Activated CD8-positive, alpha-beta memory T cell treated with anti-CD3 and anti-CD28 coated beads, Interleukin-2, amount 10 ng/mL, durations not matched to agents 7 days and 5 days (primary cell): ENCODE results near the gene SH2D5. TPM values are rescaled to one million over a fixed set of nuclear protein-coding genes. Genes with fewer than 3 reads are reported as not detected.

Experiments
- ATAC-seq: fragments of 150-1000 bp; cut with Tn5 transposase; one replicate; pipeline ENCODE4 v1.10.0; 2021; ENCODE audit warnings: moderate library complexity
- CTCF ChIA-PET: fragments of 350-600 bp; sonication (Branson Sonifier 250); formaldehyde crosslinking; loops from one replicate; lab custom pipeline; 2021; ENCODE audit warnings: antibody characterized with exemption; lab: Charles Lee
- DNase-seq: peaks from one replicate; pipeline ENCODE4 v3.0.0-alpha.2; 2020
- H3K27ac Mint-ChIP-seq: one replicate; pipeline ENCODE4 v1.8.0; 2021; ENCODE audit warnings: mild to moderate bottlenecking, mixed read lengths
- H3K27me3 Mint-ChIP-seq: one replicate; pipeline ENCODE4 v1.8.0; 2021; ENCODE audit warnings: mixed read lengths
- H3K36me3 Mint-ChIP-seq: one replicate; pipeline ENCODE4 v1.8.0; 2021; ENCODE audit warnings: mild to moderate bottlenecking, mixed read lengths
- H3K4me1 Mint-ChIP-seq: one replicate; pipeline ENCODE4 v1.8.0; 2021; ENCODE audit warnings: mixed read lengths
- H3K4me3 Mint-ChIP-seq: one replicate; pipeline ENCODE4 v1.8.0; 2021; ENCODE audit warnings: mild to moderate bottlenecking, moderate library complexity, mixed read lengths
- H3K9me3 Mint-ChIP-seq: one replicate; pipeline ENCODE4 v1.8.0; 2022; ENCODE audit warnings: low read depth, mixed read lengths
- total RNA-seq, 2 experiments: library from RNA; stranded (reverse); gene quantifications; one replicate each; pipeline ENCODE4 v1.2.3, GENCODE V29; 2021

Gene SH2D5
- total RNA-seq, 2 experiments from 2014 or later: not detected

- CTCF ChIA-PET: interaction anchor here (0.7 to 1.7 kb wide), 3 partner anchors 14 to 19 kb away, joined by 4 to 6 read pairs (median 5); no protein-coding TSS in a partner anchor
- ATAC-seq (no peak), DNase-seq (no peak)
- Mint-ChIP-seq H3K4me1 (peaks cover 11% of the 10 kb centered on the region), H3K27me3 (peaks cover 49% of the 10 kb centered on the region), H3K36me3 (no peaks in the 10 kb centered on the region), H3K27ac (no peak overlapping the region), H3K4me3 (no peak overlapping the region), H3K9me3 (no peaks in the 10 kb centered on the region)
Measured at GRCh38 chr1:20716232-20716631, 16.3 kb downstream of the SH2D5 start.

- Mint-ChIP-seq H3K27ac (no peak overlapping the region), H3K9me3 (no peaks in the 10 kb centered on the region), H3K4me3 (no peak overlapping the region), H3K27me3 (peaks cover 46% of the 10 kb centered on the region), H3K36me3 (no peaks in the 10 kb centered on the region), H3K4me1 (peaks cover 11% of the 10 kb centered on the region)
- DNase-seq: no peak
- ATAC-seq: no peak
- CTCF ChIA-PET: interaction anchor here (0.7 to 1.7 kb wide), 5 partner anchors 13 to 480 kb away, joined by 4 to 8 read pairs (median 5); no protein-coding TSS in a partner anchor
Measured at GRCh38 chr1:20715406-20715805, 17.1 kb downstream of the SH2D5 start.

- H3K27ac Mint-ChIP-seq: no peak overlapping the region
- no peak overlapping the region for H3K4me3 Mint-ChIP-seq
- peaks cover 29% of the 10 kb centered on the region for H3K27me3 Mint-ChIP-seq
- H3K36me3 Mint-ChIP-seq: no peaks in the 10 kb centered on the region
- H3K4me1 Mint-ChIP-seq: peaks cover 9% of the 10 kb centered on the region
- DNase-seq (no peak), ATAC-seq (no peak)
- CTCF ChIA-PET: interaction anchor here (0.9 kb wide), 1 partner anchor 17 kb away, joined by 3 read pairs; no protein-coding TSS in a partner anchor
- H3K9me3 Mint-ChIP-seq: no peaks in the 10 kb centered on the region
Measured at GRCh38 chr1:20713440-20713839, 19.1 kb downstream of the SH2D5 start.

- CTCF ChIA-PET: no interaction called here
- Mint-ChIP-seq H3K27ac (no peak overlapping the region), H3K4me3 (no peak overlapping the region), H3K36me3 (no peaks in the 10 kb centered on the region), H3K27me3 (peaks cover 22% of the 10 kb centered on the region), H3K4me1 (peaks cover 9% of the 10 kb centered on the region), H3K9me3 (no peaks in the 10 kb centered on the region)
- no peak for ATAC-seq
- no peak for DNase-seq
Measured at GRCh38 chr1:20712215-20712577, 20.3 kb downstream of the SH2D5 start.

- H3K4me3 Mint-ChIP-seq: no peak overlapping the region
- no peak overlapping the region for H3K27ac Mint-ChIP-seq
- H3K9me3 Mint-ChIP-seq: no peaks in the 10 kb centered on the region
- CTCF ChIA-PET: no interaction called here
- H3K27me3 Mint-ChIP-seq: peaks cover 17% of the 10 kb centered on the region
- DNase-seq: no peak
- no peaks in the 10 kb centered on the region for H3K36me3 Mint-ChIP-seq
- H3K4me1 Mint-ChIP-seq: peaks cover 4% of the 10 kb centered on the region
- ATAC-seq: no peak
Measured at GRCh38 chr1:20711285-20712214, 21.0 kb downstream of the SH2D5 start.

- no peak for DNase-seq
- Mint-ChIP-seq H3K27me3 (peaks cover 8% of the 10 kb centered on the region), H3K4me1 (no peaks in the 10 kb centered on the region), H3K27ac (no peak overlapping the region), H3K4me3 (no peak overlapping the region), H3K9me3 (no peaks in the 10 kb centered on the region), H3K36me3 (no peaks in the 10 kb centered on the region)
- ATAC-seq: no peak
- CTCF ChIA-PET: interaction anchor here (1.0 kb wide), 1 partner anchor 9 kb away, joined by 3 read pairs; no protein-coding TSS in a partner anchor
Measured at GRCh38 chr1:20710469-20711284, 21.8 kb downstream of the SH2D5 start.

- H3K4me1 Mint-ChIP-seq: no peaks in the 10 kb centered on the region
- CTCF ChIA-PET: interaction anchor here (1.0 kb wide), 1 partner anchor 8 kb away, joined by 3 read pairs; no protein-coding TSS in a partner anchor
- H3K27ac Mint-ChIP-seq: no peak overlapping the region
- H3K36me3 Mint-ChIP-seq: no peaks in the 10 kb centered on the region
- H3K9me3 Mint-ChIP-seq: no peaks in the 10 kb centered on the region
- DNase-seq (no peak), ATAC-seq (no peak)
- peaks cover under 1% of the 10 kb centered on the region for H3K27me3 Mint-ChIP-seq
- no peak overlapping the region for H3K4me3 Mint-ChIP-seq
Measured at GRCh38 chr1:20709868-20710267, 22.6 kb downstream of the SH2D5 start.

- H3K4me3 Mint-ChIP-seq: no peak overlapping the region
- CTCF ChIA-PET: interaction anchor here (2.1 kb wide), 1 partner anchor 487 kb away, joined by 6 read pairs; no protein-coding TSS in a partner anchor
- H3K27ac Mint-ChIP-seq: no peak overlapping the region
- no peaks in the 10 kb centered on the region for H3K36me3 Mint-ChIP-seq
- H3K9me3 Mint-ChIP-seq: no peaks in the 10 kb centered on the region
- H3K27me3 Mint-ChIP-seq: no peaks in the 10 kb centered on the region
- no peaks in the 10 kb centered on the region for H3K4me1 Mint-ChIP-seq
- DNase-seq (no peak), ATAC-seq (no peak)
Measured at GRCh38 chr1:20708891-20709290, 23.6 kb downstream of the SH2D5 start.

- Mint-ChIP-seq H3K27ac (no peak overlapping the region), H3K9me3 (no peaks in the 10 kb centered on the region), H3K36me3 (no peaks in the 10 kb centered on the region), H3K4me3 (no peak overlapping the region), H3K4me1 (no peaks in the 10 kb centered on the region), H3K27me3 (no peaks in the 10 kb centered on the region)
- ATAC-seq: no peak
- no peak for DNase-seq
- CTCF ChIA-PET: interaction anchor here (0.8 to 2.9 kb wide), 3 partner anchors 12 to 487 kb away, joined by 3 to 18 read pairs (median 6); no protein-coding TSS in a partner anchor
Measured at GRCh38 chr1:20708057-20708456, 24.4 kb downstream of the SH2D5 start.

GRCh38 chr1:20706841-20707240 is 25.7 kb downstream of the SH2D5 start:
- Mint-ChIP-seq H3K27me3 (no peaks in the 10 kb centered on the region), H3K4me3 (no peak overlapping the region), H3K4me1 (no peaks in the 10 kb centered on the region), H3K9me3 (no peaks in the 10 kb centered on the region), H3K36me3 (no peaks in the 10 kb centered on the region), H3K27ac (no peak overlapping the region)
- CTCF ChIA-PET: interaction anchor here (0.5 to 2.9 kb wide), 3 partner anchors 10 to 489 kb away, joined by 3 to 18 read pairs (median 6); no protein-coding TSS in a partner anchor
- ATAC-seq (no peak), DNase-seq (no peak)

GRCh38 chr1:20705203-20705755 is 27.2 kb downstream of the SH2D5 start:
- H3K9me3 Mint-ChIP-seq: no peaks in the 10 kb centered on the region
- H3K4me3 Mint-ChIP-seq: no peak overlapping the region
- DNase-seq: no peak
- no peaks in the 10 kb centered on the region for H3K27me3 Mint-ChIP-seq
- no peak overlapping the region for H3K27ac Mint-ChIP-seq
- no peaks in the 10 kb centered on the region for H3K4me1 Mint-ChIP-seq
- H3K36me3 Mint-ChIP-seq: no peaks in the 10 kb centered on the region
- ATAC-seq: no peak
- CTCF ChIA-PET: no interaction called here

- no peaks in the 10 kb centered on the region for H3K36me3 Mint-ChIP-seq
- no peaks in the 10 kb centered on the region for H3K27me3 Mint-ChIP-seq
- no peak overlapping the region for H3K27ac Mint-ChIP-seq
- no peak for DNase-seq
- CTCF ChIA-PET: interaction anchor here (0.7 to 0.8 kb wide), 2 partner anchors 491 to 512 kb away, joined by 3 read pairs; no protein-coding TSS in a partner anchor
- ATAC-seq: no peak
- no peaks in the 10 kb centered on the region for H3K4me1 Mint-ChIP-seq
- no peaks in the 10 kb centered on the region for H3K9me3 Mint-ChIP-seq
- no peak overlapping the region for H3K4me3 Mint-ChIP-seq
Measured at GRCh38 chr1:20704390-20705202, 27.9 kb downstream of the SH2D5 start.
